Measurements from ENCODE around the gene PRKN.

Gene PRKN

DNA sequence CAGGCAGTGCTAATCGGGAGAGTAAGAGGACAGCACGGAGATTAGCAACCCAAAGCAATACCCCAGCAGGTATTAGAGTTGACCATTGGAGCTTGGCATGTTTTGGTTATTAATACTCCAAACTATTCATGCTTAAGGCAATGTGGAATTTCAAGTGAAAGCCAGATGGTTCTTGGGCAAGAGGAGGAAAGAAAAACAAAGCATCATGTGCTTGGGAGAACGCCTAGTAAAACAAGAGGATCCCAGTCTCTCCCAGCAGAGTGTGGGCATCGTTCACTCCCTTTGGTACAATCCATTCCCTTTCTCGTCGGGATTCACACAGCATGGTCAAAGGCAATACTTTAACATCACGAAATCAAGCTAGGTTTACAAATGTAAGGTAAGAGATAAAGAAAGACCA lies 349.8 kb downstream of the PRKN start:
- no peak for DNase-seq (ENCODE audit: low spot score)

- no peak for DNase-seq (ENCODE audit: low spot score)
These were observed 353.7 kb downstream of the PRKN start for GRCh38 chr6:162373868-162374267.

GRCh38 chr6:162373192-162373591 lies 354.4 kb downstream of the PRKN start:
- DNase-seq (ENCODE audit: low spot score) = no peak

DNA sequence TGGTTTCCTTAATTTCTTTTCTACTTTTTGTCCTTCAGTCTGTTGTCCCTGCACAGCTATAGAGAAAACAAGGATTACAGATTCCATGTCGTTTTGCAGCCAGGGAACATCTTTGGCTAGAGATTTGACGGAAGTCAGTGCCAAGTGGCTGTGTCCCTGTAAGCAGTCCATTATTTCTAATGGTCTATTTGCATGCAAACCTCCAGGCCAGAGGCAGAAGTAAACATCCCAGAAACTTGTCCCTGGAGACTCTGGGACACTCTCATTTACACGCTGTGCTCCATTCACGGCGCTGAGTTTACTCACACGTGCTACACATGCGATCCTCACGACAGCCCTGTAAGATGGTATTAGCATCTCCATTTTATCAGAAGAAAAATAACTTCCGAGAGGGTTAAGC lies 355.5 kb downstream of the PRKN start:
- no peak for DNase-seq (ENCODE audit: low spot score)

- DNase-seq (ENCODE audit: low spot score) = no peak
These were observed 356.4 kb downstream of the PRKN start for GRCh38 chr6:162371121-162371520.

- no peak for DNase-seq (ENCODE audit: low spot score)
These were observed 358.5 kb downstream of the PRKN start for GRCh38 chr6:162369091-162369490.

- DNase-seq (ENCODE audit: low spot score) = no peak
These were observed 363.1 kb downstream of the PRKN start for GRCh38 chr6:162364488-162364887.

DNA sequence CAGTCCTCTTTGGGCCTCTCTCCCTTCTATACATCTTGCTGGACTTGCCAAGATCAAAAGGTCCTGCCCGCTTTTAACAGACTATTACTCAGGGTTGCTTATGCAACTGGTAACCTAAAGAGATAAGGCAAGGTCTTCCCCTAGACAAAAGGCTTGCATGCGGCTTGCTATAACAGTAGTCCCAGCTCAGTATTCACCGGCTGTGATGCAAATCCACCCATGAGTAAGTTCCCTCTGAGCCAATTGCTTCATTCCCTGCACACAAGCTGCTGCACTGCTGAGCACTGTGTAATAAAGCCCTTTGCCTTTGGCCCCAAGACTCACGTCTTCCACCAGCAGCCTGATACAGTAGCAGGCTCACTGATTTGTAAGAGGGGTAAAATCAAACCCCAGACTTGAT lies 363.8 kb downstream of the PRKN start:
- DNase-seq (ENCODE audit: low spot score) = no peak

DNA sequence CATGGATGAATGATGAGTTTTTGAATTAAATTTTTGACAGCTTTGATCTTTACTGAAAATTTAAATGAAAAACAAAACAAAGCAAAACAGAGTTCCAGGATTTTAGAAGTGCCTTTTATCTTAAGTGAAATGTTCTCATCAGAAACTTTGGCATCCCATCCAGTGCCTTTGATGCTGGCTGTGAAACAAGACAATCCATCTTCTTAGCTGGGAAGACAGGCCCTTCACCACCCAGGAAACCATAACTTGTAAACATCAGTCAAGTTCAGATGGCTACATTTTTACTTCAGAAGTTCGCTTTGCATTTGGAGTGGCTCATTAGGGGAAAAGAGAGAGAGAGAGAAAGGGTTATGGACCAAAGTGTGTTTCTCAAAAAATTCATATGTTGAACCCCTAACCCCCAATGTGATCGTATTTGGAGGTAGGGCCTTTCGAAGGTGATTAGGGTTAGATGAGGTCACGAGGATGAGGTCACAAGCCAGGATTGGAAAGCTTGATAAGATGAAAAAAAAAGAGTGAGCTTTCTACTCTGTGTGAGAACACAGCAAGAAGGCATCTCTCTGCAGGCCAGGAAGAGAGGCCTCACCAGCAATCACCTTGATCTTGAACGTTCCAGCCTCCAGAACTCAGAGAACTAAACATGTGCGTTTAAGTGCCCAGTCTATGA lies 366.5 kb downstream of the PRKN start:
- DNase-seq (ENCODE audit: low spot score) = no peak

GRCh38 chr6:162358625-162359024 lies 368.9 kb downstream of the PRKN start:
- DNase-seq (ENCODE audit: low spot score) = no peak

DNA sequence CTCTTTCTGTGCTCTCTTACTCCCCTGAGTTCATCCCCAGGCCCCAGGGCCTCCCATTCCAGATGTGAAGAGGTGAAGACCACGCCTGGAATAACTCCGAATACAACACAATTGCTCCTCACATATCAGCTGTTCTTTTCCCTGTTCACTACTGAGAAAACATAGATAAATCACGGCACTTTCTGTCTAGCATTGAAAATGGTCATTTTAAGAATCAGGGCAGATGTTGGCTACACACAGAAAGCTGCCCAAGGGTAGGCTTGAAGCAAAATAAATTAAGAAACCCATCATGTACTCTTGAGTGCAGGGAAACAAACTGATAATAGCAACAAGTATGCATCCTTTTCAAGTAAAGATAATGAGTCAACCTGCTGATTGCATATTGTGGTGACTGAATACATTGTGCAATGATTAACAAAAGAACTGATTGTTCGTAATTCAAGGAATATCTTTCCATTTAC lies 382.5 kb downstream of the PRKN start:
- no peak for DNase-seq (ENCODE audit: low spot score)

GRCh38 chr6:162344646-162345010 lies 382.9 kb downstream of the PRKN start:
- no peak for DNase-seq (ENCODE audit: low spot score)

DNA sequence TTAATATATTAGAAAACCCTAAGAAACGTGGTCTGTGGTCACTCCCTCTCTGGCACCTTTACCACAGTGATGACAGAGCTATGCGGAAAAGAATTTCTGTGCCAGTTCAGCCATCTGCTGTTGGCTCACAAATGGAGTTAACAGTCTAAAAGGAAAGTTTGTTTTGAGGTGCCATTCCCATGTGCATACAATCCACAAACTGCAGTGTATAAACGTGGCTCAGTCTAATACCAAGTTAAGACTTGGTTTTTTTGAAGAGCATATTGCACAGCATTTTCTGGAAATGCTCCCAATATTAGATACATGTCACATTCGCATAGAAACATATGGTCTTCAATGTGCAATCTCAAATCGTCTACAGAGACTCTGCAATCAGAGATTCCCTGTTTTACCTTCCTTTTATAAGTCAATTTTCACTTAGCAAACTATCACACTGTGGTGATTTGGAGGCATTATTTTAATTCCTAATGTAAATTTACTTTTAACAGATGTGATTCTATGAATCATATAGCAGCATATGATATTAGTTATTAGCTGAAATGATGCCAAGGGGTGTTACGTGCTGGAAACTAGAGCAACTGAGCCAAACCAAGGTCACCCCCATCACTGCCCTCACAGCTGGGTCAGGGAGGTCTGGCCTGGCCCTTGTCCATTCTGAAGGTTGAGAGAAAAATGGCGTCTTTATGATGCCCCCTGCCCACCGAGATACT lies 383.5 kb downstream of the PRKN start:
- peak; percentile 7 for DNase-seq (ENCODE audit: low spot score)

DNA sequence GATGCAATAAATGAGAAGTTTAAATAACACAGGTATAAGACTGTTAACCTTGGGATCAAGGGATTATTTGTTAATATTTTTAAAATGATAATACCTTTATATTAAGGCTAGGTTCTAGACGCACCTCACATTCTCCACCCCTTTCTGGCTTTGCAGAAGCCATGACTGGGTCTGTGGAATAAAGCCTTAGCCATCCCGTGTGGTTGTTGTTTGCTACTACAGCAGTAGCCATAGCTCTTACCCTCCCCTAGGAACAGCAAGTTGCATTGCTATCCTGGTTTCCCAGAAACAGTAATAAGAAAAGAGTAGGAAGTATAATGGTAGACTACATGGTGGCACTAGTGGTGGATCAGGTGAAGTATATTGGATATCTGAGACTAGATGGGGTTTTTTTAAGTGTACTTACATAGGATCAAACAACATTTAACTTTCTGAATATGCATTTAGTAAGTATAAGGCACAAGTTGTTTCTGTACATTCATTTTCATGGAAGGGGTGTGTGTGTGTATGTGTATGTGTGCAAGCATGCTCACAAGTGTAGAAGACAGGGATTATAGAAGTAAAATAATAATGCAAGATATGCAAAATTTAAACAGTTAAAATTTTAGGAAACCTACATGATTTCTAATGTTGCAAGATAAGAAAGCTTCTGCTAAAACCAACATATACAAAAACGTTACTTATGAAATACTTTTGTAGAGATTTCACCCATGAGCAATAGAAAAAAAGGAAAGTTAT lies 384.2 kb downstream of the PRKN start:
- DNase-seq (ENCODE audit: low spot score) = no peak

DNA sequence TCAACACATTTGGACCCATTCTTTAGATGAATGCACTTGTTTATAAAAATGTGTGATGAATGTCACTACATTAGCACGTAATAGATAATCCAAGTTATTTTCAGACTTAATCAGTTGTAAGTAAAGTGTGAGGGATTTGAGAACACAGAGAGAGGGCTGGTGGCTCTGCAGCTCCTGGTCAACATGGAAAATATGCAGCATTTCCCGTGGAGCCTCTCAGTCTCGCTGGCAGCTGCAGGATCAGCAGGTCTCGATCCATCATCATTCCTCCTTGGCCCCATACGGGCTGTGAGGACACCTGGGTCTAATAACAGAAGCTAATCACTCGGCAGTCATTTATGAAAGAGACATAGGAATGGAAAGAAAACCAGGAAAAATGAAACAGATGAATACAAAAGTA lies 390.2 kb downstream of the PRKN start:
- DNase-seq (ENCODE audit: low spot score) = no peak

DNA sequence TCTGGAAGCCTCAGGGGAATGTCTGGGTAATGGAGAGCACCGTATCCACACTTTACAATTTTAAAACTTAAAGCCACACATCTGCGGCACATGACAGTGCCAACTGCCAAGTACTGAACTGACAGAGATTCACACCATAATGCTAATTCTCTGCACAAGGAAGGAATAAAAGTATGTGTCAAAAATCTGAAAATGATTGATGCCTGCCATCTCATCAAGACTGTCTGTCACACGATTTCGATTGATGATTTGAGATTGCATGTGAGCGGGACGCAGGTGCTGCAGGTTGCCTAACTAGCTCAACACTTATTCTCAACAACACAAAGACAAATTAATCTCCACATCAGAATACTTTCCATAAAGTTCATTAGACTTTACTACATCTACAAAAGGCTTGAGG lies 391.2 kb downstream of the PRKN start:
- DNase-seq (ENCODE audit: low spot score) = no peak

DNA sequence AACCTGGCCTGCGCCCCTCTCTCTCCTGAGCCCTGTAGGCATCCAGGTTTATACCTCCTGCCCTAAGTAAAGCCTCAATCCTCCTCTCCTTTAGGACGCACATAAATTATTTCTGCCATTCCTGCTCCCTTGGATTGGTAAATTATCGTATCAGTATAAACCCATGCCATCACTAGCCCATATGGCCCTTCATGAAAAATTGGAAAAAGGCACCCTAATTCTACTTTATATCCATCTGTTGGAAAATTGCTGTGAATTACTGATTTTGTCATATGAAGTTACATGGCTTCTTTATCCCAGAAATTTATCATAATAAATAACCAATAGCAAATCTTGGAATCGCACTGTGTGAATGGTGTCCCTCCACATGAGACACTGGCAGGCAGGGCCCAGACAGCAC lies 395.2 kb downstream of the PRKN start:
- no peak for DNase-seq (ENCODE audit: low spot score)

DNA sequence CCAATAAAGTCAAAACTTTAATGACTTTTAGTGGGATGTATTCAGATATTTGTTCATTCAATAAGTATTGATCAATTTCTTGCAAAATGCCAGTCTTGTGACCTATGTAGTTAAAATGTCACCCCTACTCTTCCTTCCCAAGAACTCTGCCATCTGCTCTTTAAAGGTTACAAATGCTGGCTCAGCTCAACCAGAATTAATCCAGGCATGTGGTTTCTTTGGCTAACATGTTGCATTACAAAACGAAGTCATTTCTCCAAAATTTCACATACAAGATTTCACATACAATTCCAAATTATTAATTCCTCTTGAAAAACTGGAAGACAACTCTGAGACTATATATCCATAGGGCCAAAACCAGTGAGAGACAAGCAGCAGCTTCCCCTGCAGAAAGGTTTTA lies 395.7 kb downstream of the PRKN start:
- no peak for DNase-seq (ENCODE audit: low spot score)

DNA sequence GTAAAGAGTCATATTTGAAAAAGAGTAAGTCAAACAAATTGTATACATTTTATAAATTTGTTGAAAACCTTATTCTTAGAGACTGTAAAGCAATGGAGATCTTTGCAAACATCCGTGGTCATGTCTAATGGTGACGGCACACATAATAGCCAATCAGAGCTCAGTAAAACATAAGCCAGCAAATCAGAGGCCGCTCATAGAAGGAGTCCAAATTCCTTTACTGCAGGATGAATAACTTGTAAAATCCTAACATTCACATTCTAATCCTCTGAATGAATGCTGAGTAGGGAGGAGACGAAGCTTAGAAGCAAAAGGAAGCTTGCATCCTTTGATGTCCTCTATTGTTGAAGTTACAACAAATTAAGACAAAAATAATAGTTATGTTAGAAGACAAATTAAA lies 401.7 kb downstream of the PRKN start:
- no peak for DNase-seq (ENCODE audit: low spot score)

- no peak for DNase-seq (ENCODE audit: low spot score)
These were observed 402.5 kb downstream of the PRKN start for GRCh38 chr6:162325051-162325450.

DNA sequence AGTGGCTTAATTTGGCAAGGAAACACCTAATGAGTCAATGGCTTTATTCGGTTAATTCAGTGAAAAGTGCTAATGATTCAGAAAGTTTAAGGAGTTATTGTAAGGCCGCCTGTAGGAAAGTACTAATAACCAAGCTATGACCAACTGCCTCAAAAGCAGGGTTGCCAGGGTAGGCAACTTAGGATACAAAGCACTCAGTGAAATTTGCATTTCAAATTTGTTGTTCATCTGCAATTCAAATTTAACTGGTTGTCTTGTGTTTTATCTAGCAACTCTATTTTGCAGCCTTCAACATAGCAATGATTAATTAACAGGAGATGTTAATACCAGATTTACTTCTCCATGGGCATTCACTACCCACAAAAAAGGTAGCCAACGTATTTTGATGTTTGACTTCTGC lies 412.3 kb downstream of the PRKN start:
- DNase-seq (ENCODE audit: low spot score) = no peak

GRCh38 chr6:162313922-162314660 lies 413.5 kb downstream of the PRKN start:
- DNase-seq (ENCODE audit: low spot score) = no peak

GRCh38 chr6:162307865-162308264 lies 419.7 kb downstream of the PRKN start:
- DNase-seq (ENCODE audit: low spot score) = no peak
